ENCODE data around the gene SPO11. TPM values are rescaled to one million over a fixed set of nuclear protein-coding genes. Genes with fewer than 3 reads are reported as not detected.

Gene SPO11
- total RNA-seq, 4 donors from 2014 or later: not detected

GRCh38 chr20:57374343-57374930 is 44.8 kb downstream of the SPO11 start:
- intact Hi-C loops (cut with DNase I): no loop called here
- H3K27me3 ChIP-seq: no peaks in the 10 kb centered on the region
- H3K9me3 ChIP-seq: no peaks in the 10 kb centered on the region
- no peak for TF ChIP-seq CTCF (IDR thresholded peaks at IDR 0.05)
- TF ChIP-seq POLR2A (IDR thresholded peaks at IDR 0.05): no peak
- WGBS, 2 donors: 84 to 85% methylated on average over 12 of the region's 12 CpGs
- no peak overlapping the region for H3K4me3 ChIP-seq (replicated peaks in 1 of 3)
- no peaks in the 10 kb centered on the region for H3K4me1 ChIP-seq
- peaks cover 75 to 89% of the 10 kb centered on the region in 2 donors for H3K36me3 ChIP-seq
- DNase-seq: no peak
- H3K27ac ChIP-seq: no peak overlapping the region

- Histone ChIP-seq H3K27me3 (no peaks in the 10 kb centered on the region), H3K4me3 (replicated peaks in 1 of 3) (no peak overlapping the region), H3K36me3 (peaks cover 69 to 83% of the 10 kb centered on the region in 2 donors), H3K27ac (no peak overlapping the region), H3K4me1 (no peaks in the 10 kb centered on the region), H3K9me3 (no peaks in the 10 kb centered on the region)
- WGBS, 2 donors: 90 to 91% methylated on average over 14 of the region's 14 CpGs
- intact Hi-C loops (cut with DNase I): no loop called here
- TF ChIP-seq POLR2A (IDR thresholded peaks at IDR 0.05): no peak
- no peak for TF ChIP-seq CTCF (IDR thresholded peaks at IDR 0.05)
- no peak for DNase-seq
Measured at GRCh38 chr20:57374931-57375651, 45.5 kb downstream of the SPO11 start.

GRCh38 chr20:57375652-57376230 is 46.1 kb downstream of the SPO11 start:
- 91% methylated on average over 10 of the region's 10 CpGs for WGBS, 2 donors
- Histone ChIP-seq H3K4me3 (replicated peaks in 1 of 3) (no peak overlapping the region), H3K36me3 (peaks cover 62 to 76% of the 10 kb centered on the region in 2 donors), H3K27ac (no peak overlapping the region), H3K27me3 (no peaks in the 10 kb centered on the region), H3K9me3 (no peaks in the 10 kb centered on the region), H3K4me1 (no peaks in the 10 kb centered on the region)
- no peak for DNase-seq
- intact Hi-C loops (cut with DNase I): no loop called here
- no peak for TF ChIP-seq POLR2A (IDR thresholded peaks at IDR 0.05)
- no peak for TF ChIP-seq CTCF (IDR thresholded peaks at IDR 0.05)

- Histone ChIP-seq H3K4me1 (no peaks in the 10 kb centered on the region), H3K27ac (no peak overlapping the region), H3K9me3 (no peaks in the 10 kb centered on the region), H3K4me3 (replicated peaks in 1 of 3) (no peak overlapping the region), H3K36me3 (peaks cover 48 to 61% of the 10 kb centered on the region in 2 donors), H3K27me3 (no peaks in the 10 kb centered on the region)
- DNase-seq: no peak
- intact Hi-C loops (cut with DNase I): no loop called here
- 81 to 90% methylated on average over 13 of the region's 13 CpGs for WGBS, 2 donors
- TF ChIP-seq POLR2A (IDR thresholded peaks at IDR 0.05): no peak
- no peak for TF ChIP-seq CTCF (IDR thresholded peaks at IDR 0.05)
Measured at GRCh38 chr20:57377350-57377749, 47.7 kb downstream of the SPO11 start.

- Histone ChIP-seq H3K36me3 (peaks cover 44 to 54% of the 10 kb centered on the region in 2 donors), H3K27me3 (no peaks in the 10 kb centered on the region), H3K4me1 (no peaks in the 10 kb centered on the region), H3K9me3 (no peaks in the 10 kb centered on the region), H3K27ac (no peak overlapping the region), H3K4me3 (replicated peaks in 1 of 3) (no peak overlapping the region)
- TF ChIP-seq POLR2A (IDR thresholded peaks at IDR 0.05) (no peak), CTCF (IDR thresholded peaks at IDR 0.05) (no peak)
- DNase-seq: no peak
- intact Hi-C loops (cut with DNase I): no loop called here
- 91 to 94% methylated on average over 16 of the region's 16 CpGs for WGBS, 2 donors
Measured at GRCh38 chr20:57378107-57378506, 48.5 kb downstream of the SPO11 start.
